Measurements from ENCODE around the gene SLCO4A1.

SLCO4A1 gene

GRCh38 chr20:62644044-62644795, 1.9 kb downstream of the SLCO4A1 start:
- Histone ChIP-seq H3K9me3 (ENCODE audit: control insufficient read depth, low read depth, low read length) (no peaks in the 10 kb centered on the region), H3K27me3 (ENCODE audit: control insufficient read depth, insufficient read depth, low read length) (peaks cover 55% of the 10 kb centered on the region), H3K27ac (ENCODE audit: low read length) (no peak overlapping the region), H3K36me3 (ENCODE audit: control insufficient read depth, low read depth, low read length) (no peaks in the 10 kb centered on the region), H3K9ac (ENCODE audit: low read length) (no peak overlapping the region), H3K4me3 (ENCODE audit: low read length) (no peak overlapping the region), H3K4me1 (ENCODE audit: control insufficient read depth, low read depth, low read length) (no peaks in the 10 kb centered on the region)

GRCh38 chr20:62644802-62645496, 2.6 kb downstream of the SLCO4A1 start:
- Histone ChIP-seq H3K9ac (ENCODE audit: low read length) (no peak overlapping the region), H3K27ac (ENCODE audit: low read length) (no peak overlapping the region), H3K36me3 (ENCODE audit: control insufficient read depth, low read depth, low read length) (no peaks in the 10 kb centered on the region), H3K9me3 (ENCODE audit: control insufficient read depth, low read depth, low read length) (no peaks in the 10 kb centered on the region), H3K4me3 (ENCODE audit: low read length) (no peak overlapping the region), H3K27me3 (ENCODE audit: control insufficient read depth, insufficient read depth, low read length) (peaks cover 48% of the 10 kb centered on the region), H3K4me1 (ENCODE audit: control insufficient read depth, low read depth, low read length) (no peaks in the 10 kb centered on the region)

- Histone ChIP-seq H3K9ac (ENCODE audit: low read length) (no peak overlapping the region), H3K4me1 (ENCODE audit: control insufficient read depth, low read depth, low read length) (no peaks in the 10 kb centered on the region), H3K27ac (ENCODE audit: low read length) (no peak overlapping the region), H3K4me3 (ENCODE audit: low read length) (no peak overlapping the region), H3K9me3 (ENCODE audit: control insufficient read depth, low read depth, low read length) (no peaks in the 10 kb centered on the region), H3K27me3 (ENCODE audit: control insufficient read depth, insufficient read depth, low read length) (peaks cover 43% of the 10 kb centered on the region), H3K36me3 (ENCODE audit: control insufficient read depth, low read depth, low read length) (no peaks in the 10 kb centered on the region)
These were observed 3.3 kb downstream of the SLCO4A1 start for GRCh38 chr20:62645613-62646012.

DNA sequence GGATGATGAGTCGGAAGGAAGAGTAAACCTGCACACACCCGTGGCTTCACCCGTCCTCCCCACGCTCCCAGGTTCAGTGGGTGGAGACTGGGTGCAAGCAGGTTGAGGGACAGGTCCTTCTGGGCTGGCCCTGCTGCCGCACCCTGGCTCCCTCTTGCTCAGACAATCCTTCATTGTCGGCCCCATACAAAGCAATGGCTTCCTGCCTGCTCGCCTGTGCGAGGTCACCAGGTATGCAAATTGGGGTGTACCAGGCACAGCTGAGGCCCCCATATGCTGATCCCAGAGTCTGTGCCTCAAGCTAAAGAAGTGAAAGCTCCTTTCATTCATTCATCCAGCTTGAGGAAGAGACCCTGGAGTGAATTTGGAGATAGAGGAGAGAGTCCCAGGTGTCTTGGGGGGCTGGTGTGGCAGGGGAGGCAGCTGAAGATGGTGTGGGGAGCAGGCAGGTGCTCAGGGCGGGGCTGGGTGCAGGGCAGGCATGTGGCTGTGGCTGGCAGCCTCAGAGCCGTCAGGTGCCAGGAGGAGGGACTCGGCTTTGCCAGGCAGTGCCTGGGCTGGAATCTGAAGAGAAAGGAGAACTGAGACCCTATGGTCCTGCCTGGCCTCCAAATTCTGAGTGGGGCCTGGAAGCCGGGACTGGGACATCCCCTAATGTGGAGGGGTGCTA, 4.7 kb downstream of the SLCO4A1 start:
- H3K4me1 ChIP-seq (ENCODE audit: control insufficient read depth, low read depth, low read length) = peaks cover 5% of the 10 kb centered on the region

DNA sequence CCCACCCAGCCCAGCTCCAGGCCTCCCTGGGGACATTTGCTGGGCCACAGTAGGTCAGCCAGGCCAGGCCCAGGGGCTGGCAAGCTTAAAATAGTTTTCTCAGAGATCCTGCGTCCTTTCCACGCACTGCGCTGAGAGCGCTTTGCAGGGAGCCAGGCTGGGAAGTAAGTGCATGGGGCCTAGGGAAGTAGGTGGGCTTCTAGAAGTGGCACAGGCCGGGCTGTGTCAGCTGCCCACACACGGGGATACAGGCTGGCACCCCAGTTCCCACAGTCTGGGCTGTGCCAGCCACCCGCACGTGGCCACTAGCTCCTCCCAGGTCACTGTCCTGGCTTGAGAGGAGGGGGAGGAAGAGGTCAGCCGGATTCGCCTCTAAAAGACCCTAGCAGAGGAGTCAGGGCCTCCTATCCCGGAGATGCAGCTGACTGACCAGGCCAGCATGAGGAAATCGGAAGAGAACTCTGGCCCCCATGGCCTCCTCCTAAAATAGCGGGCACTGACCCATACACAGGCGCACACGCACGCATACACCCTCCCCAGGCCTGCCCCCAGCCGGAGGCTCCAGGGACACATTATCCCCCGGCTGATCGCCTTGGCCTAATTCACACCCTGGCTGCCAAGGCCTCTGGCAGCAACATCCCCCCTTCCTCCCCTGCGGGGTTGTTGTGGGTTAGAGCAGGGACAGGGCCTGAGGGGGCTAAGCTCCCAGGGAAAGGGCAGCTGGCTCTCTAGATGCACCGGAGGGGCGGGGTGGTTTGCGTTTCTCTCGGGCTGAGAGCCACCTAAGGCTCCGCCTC, 5.4 kb downstream of the SLCO4A1 start:
- H3K4me3 ChIP-seq (ENCODE audit: low read length) = no peak overlapping the region
- H3K36me3 ChIP-seq (ENCODE audit: control insufficient read depth, low read depth, low read length) = no peaks in the 10 kb centered on the region
- peaks cover 31% of the 10 kb centered on the region for H3K27me3 ChIP-seq (ENCODE audit: control insufficient read depth, insufficient read depth, low read length)
- no peaks in the 10 kb centered on the region for H3K9me3 ChIP-seq (ENCODE audit: control insufficient read depth, low read depth, low read length)
- H3K27ac ChIP-seq (ENCODE audit: low read length) = no peak overlapping the region
- no peak overlapping the region for H3K9ac ChIP-seq (ENCODE audit: low read length)
- peaks cover 8% of the 10 kb centered on the region for H3K4me1 ChIP-seq (ENCODE audit: control insufficient read depth, low read depth, low read length)

More for the DNA sequence above, 4.7 kb downstream of the SLCO4A1 start:
- H3K36me3 ChIP-seq (ENCODE audit: control insufficient read depth, low read depth, low read length) = no peaks in the 10 kb centered on the region
- H3K9me3 ChIP-seq (ENCODE audit: control insufficient read depth, low read depth, low read length) = no peaks in the 10 kb centered on the region
- H3K27ac ChIP-seq (ENCODE audit: low read length) = no peak overlapping the region
- peaks cover 36% of the 10 kb centered on the region for H3K27me3 ChIP-seq (ENCODE audit: control insufficient read depth, insufficient read depth, low read length)
- H3K9ac ChIP-seq (ENCODE audit: low read length) = no peak overlapping the region
- H3K4me3 ChIP-seq (ENCODE audit: low read length) = no peak overlapping the region

- peaks cover 24% of the 10 kb centered on the region for H3K27me3 ChIP-seq (ENCODE audit: control insufficient read depth, insufficient read depth, low read length)
- H3K9ac ChIP-seq (ENCODE audit: low read length) = no peak overlapping the region
- H3K36me3 ChIP-seq (ENCODE audit: control insufficient read depth, low read depth, low read length) = no peaks in the 10 kb centered on the region
- H3K4me1 ChIP-seq (ENCODE audit: control insufficient read depth, low read depth, low read length) = peaks cover 8% of the 10 kb centered on the region
- no peak overlapping the region for H3K27ac ChIP-seq (ENCODE audit: low read length)
- H3K4me3 ChIP-seq (ENCODE audit: low read length) = no peak overlapping the region
- no peaks in the 10 kb centered on the region for H3K9me3 ChIP-seq (ENCODE audit: control insufficient read depth, low read depth, low read length)
These were observed 6.2 kb downstream of the SLCO4A1 start for GRCh38 chr20:62648318-62648995.

DNA sequence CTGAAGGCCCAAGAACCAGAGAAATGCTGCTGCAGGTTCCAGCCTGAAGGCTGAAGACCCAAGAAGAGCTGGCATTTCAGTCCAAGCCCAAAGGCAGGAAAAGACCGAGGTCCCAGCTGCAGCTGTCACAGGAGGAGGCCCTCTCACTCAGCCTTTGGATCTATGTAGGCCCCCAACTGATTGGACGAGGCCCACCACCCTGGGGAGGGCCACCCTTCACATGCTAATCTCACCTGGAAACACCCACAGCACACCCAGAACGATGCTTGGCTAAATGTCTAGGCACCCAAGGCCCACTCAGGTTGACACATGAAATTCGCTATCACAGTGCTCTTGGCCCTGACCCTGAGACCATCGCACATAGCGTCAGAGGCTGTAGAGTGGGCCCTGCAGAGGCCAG, 6.8 kb downstream of the SLCO4A1 start:
- Histone ChIP-seq H3K27ac (ENCODE audit: low read length) (no peak overlapping the region), H3K9ac (ENCODE audit: low read length) (no peak overlapping the region), H3K9me3 (ENCODE audit: control insufficient read depth, low read depth, low read length) (no peaks in the 10 kb centered on the region), H3K27me3 (ENCODE audit: control insufficient read depth, insufficient read depth, low read length) (peaks cover 17% of the 10 kb centered on the region), H3K4me3 (ENCODE audit: low read length) (no peak overlapping the region), H3K36me3 (ENCODE audit: control insufficient read depth, low read depth, low read length) (no peaks in the 10 kb centered on the region), H3K4me1 (ENCODE audit: control insufficient read depth, low read depth, low read length) (peaks cover 8% of the 10 kb centered on the region)

GRCh38 chr20:62650551-62651284, 8.4 kb downstream of the SLCO4A1 start:
- Histone ChIP-seq H3K4me3 (ENCODE audit: low read length) (no peak overlapping the region), H3K36me3 (ENCODE audit: control insufficient read depth, low read depth, low read length) (no peaks in the 10 kb centered on the region), H3K9ac (ENCODE audit: low read length) (no peak overlapping the region), H3K27ac (ENCODE audit: low read length) (no peak overlapping the region), H3K4me1 (ENCODE audit: control insufficient read depth, low read depth, low read length) (peaks cover 8% of the 10 kb centered on the region), H3K9me3 (ENCODE audit: control insufficient read depth, low read depth, low read length) (no peaks in the 10 kb centered on the region), H3K27me3 (ENCODE audit: control insufficient read depth, insufficient read depth, low read length) (peaks cover 7% of the 10 kb centered on the region)

DNA sequence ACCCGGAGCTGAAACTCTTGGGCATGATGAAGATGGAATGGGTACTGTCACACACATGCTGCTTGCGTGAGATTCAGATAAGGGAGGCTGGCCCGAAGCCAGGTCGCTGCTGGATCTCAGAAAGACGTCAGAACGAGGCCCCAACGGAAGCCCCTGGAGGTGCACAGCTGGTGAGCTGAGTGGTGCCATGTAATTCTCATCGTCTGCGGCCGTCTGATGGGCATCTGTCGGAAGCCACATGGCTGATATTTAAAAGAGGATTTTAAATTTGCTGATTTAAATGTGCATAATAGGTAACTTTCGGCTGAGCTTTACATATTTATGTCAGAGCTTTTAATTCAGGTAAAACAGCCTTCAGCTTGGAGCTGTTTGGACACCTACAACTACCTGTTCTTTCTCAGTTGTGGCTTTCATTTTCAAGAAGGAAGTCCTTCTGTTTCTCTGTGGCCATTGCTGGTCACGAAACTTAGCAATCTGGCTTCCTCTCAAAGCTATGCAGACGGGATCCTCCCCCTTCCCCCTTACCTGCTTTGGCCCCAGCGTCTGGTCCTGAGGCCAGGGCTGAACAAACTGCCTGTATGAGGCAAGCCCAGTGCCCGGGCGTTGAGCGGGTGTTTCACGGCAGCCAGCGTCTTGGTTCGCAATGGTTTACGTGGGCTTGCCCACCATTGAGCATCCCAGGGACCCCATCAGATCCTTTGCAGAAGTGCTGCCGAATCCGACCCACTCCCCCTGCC, 9.2 kb downstream of the SLCO4A1 start:
- Histone ChIP-seq H3K36me3 (ENCODE audit: control insufficient read depth, low read depth, low read length) (no peaks in the 10 kb centered on the region), H3K9ac (ENCODE audit: low read length) (no peak overlapping the region), H3K4me1 (ENCODE audit: control insufficient read depth, low read depth, low read length) (peaks cover 8% of the 10 kb centered on the region), H3K27me3 (ENCODE audit: control insufficient read depth, insufficient read depth, low read length) (peaks cover 7% of the 10 kb centered on the region), H3K4me3 (ENCODE audit: low read length) (no peak overlapping the region), H3K9me3 (ENCODE audit: control insufficient read depth, low read depth, low read length) (no peaks in the 10 kb centered on the region), H3K27ac (ENCODE audit: low read length) (no peak overlapping the region)

All from iPS-18a (cell line).